Measurements from ENCODE around the gene SYCP2L.

- no peak for TF ChIP-seq POLR2A (IDR thresholded peaks at IDR 0.05; ENCODE audit: low read length)
- no peak for TF ChIP-seq GATA1 (IDR thresholded peaks at IDR 0.05; ENCODE audit: low read depth, low read length)
These were observed 2.4 kb upstream of the SYCP2L start for GRCh38 chr6:10884245-10884972.

All from erythroblast (primary cell).